SJSA1 (cell line): ENCODE measurements around the gene BATF. TPM values are rescaled to one million over a fixed set of nuclear protein-coding genes. Genes with fewer than 3 reads are reported as not detected.
"Not testable (repeated sequence)": the region's sequence is repeated elsewhere in the genome, so short reads cannot be mapped to it uniquely, and the experiment has no call there.

Experiments used
- DNase-seq, 2 experiments: peaks; one replicate each; pipeline ENCODE4 v3.0.0-alpha.2; 2015 to 2020; ENCODE audit warnings: low spot score in 2 of 2, low read depth in 1 of 2
- H3K27ac ChIP-seq: fragments of 250-450 bp; sonication (Bioruptor Pico); 2 replicates; pipeline ENCODE4 v1.5.1; 2020; ENCODE audit warnings: mild to moderate bottlenecking, moderate library complexity
- H3K27me3 ChIP-seq: fragments of 250-450 bp; sonication (Bioruptor Pico); replicated peaks from 2 replicates; pipeline ENCODE4 v1.5.1; 2020; ENCODE audit warnings: mild to moderate bottlenecking, moderate library complexity
- H3K36me3 ChIP-seq: fragments of 250-450 bp; sonication (Bioruptor Pico); 2 replicates; pipeline ENCODE4 v1.5.1; 2020; ENCODE audit warnings: mild to moderate bottlenecking
- H3K4me1 ChIP-seq: fragments of 250-450 bp; sonication (Bioruptor Pico); replicated peaks from 2 replicates; pipeline ENCODE4 v1.6.1; 2021; ENCODE audit warnings: mild to moderate bottlenecking
- H3K4me3 ChIP-seq: fragments of 250-450 bp; sonication (Bioruptor Pico); 2 replicates; pipeline ENCODE4 v1.5.1; 2020; ENCODE audit warnings: mild to moderate bottlenecking
- H3K9me3 ChIP-seq: fragments of 250-450 bp; sonication (Bioruptor Pico); replicated peaks from 2 replicates; pipeline ENCODE4 v1.5.1; 2020; ENCODE audit warnings: mild to moderate bottlenecking
- total RNA-seq: library from RNA; depleted of rRNA; stranded (reverse); fragments of >200 nt; shearing (Covaris generic); gene quantifications from 2 replicates; pipeline ENCODE4 v1.2.3, GENCODE V29; 2014; rRNA removed

The BATF gene
- not detected in 2 replicates for total RNA-seq

GRCh38 chr14:75522224-75522982 is at the start of gene BATF:
Gene BATF, plus strand, starts transcription at chr14:75522469. Its CDS starts 214 bp downstream, at chr14:75522683.
- Histone ChIP-seq H3K36me3 (no peaks in the 10 kb centered on the region), H3K27me3 (no peaks in the 10 kb centered on the region), H3K4me1 (0 out of 2 replicates have a peak, but pooled peaks cover 4% of the 10 kb centered on the region), H3K27ac (no peak within 1 kb of the TSS), H3K4me3 (no peak within 1 kb of the TSS), H3K9me3 (no peaks in the 10 kb centered on the region)
- DNase-seq = no peak

- H3K27ac ChIP-seq, H3K9me3 ChIP-seq: not testable (repeated sequence)
- H3K36me3 ChIP-seq = peaks cover 40% of the 10 kb centered on the region
Measured at GRCh38 chr14:75474127-75474526, 48.1 kb upstream of the BATF start.

GRCh38 chr14:75476274-75476995 is 45.8 kb upstream of the BATF start:
- peak; percentile 52 to 75 for DNase-seq
- Histone ChIP-seq H3K9me3 (no peaks in the 10 kb centered on the region; the same call in 1 of the 2 replicates), H3K4me3 (no peak overlapping the region), H3K27ac (no peak overlapping the region), H3K4me1 (peaks cover 9% of the 10 kb centered on the region; the same call in 1 of the 2 replicates), H3K36me3 (peaks cover 22% of the 10 kb centered on the region), H3K27me3 (no peaks in the 10 kb centered on the region)

More at GRCh38 chr14:75474127-75474526, 48.1 kb upstream of the BATF start:
- not testable (repeated sequence) for DNase-seq, H3K27me3 ChIP-seq, H3K4me1 ChIP-seq, H3K4me3 ChIP-seq

GRCh38 chr14:75477881-75478280 is 44.4 kb upstream of the BATF start:
- no peak for DNase-seq
- Histone ChIP-seq H3K27ac (no peak overlapping the region), H3K9me3 (no peaks in the 10 kb centered on the region; the same call in 1 of the 2 replicates), H3K4me3 (no peak overlapping the region), H3K36me3 (peaks cover 7% of the 10 kb centered on the region), H3K4me1 (peaks cover 9% of the 10 kb centered on the region; the same call in 1 of the 2 replicates), H3K27me3 (no peaks in the 10 kb centered on the region)

GRCh38 chr14:75479770-75480600 is 42.3 kb upstream of the BATF start:
- Histone ChIP-seq H3K4me3 (no peak overlapping the region), H3K36me3 (no peaks in the 10 kb centered on the region), H3K27me3 (no peaks in the 10 kb centered on the region), H3K27ac (no peak overlapping the region), H3K4me1 (peaks cover 9% of the 10 kb centered on the region; the same call in 1 of the 2 replicates), H3K9me3 (no peaks in the 10 kb centered on the region; the same call in 1 of the 2 replicates)
- no peak for DNase-seq

GRCh38 chr14:75482366-75482765 is 39.9 kb upstream of the BATF start:
- Histone ChIP-seq H3K27me3 (no peaks in the 10 kb centered on the region), H3K9me3 (no peaks in the 10 kb centered on the region; the same call in 1 of the 2 replicates), H3K36me3 (no peaks in the 10 kb centered on the region), H3K4me3 (no peak overlapping the region), H3K4me1 (no peaks in the 10 kb centered on the region), H3K27ac (no peak overlapping the region)
- peak in 1 of 2 experiments; percentile 18 for DNase-seq

- Histone ChIP-seq H3K9me3 (no peaks in the 10 kb centered on the region; the same call in 1 of the 2 replicates), H3K27ac (no peak overlapping the region), H3K4me3 (no peak overlapping the region), H3K27me3 (no peaks in the 10 kb centered on the region), H3K36me3 (no peaks in the 10 kb centered on the region), H3K4me1 (peaks cover 4% of the 10 kb centered on the region; the same call in 1 of the 2 replicates)
- DNase-seq = peak in 1 of 2 experiments; percentile 18
Measured at GRCh38 chr14:75484711-75485429, 37.4 kb upstream of the BATF start.

- no peaks in the 10 kb centered on the region for H3K9me3 ChIP-seq
- no peak overlapping the region for H3K27ac ChIP-seq
- H3K27me3 ChIP-seq = no peaks in the 10 kb centered on the region
- H3K4me3 ChIP-seq = no peak overlapping the region
- DNase-seq = peak in 1 of 2 experiments; percentile 5
- no peaks in the 10 kb centered on the region for H3K36me3 ChIP-seq
- H3K4me1 ChIP-seq = peaks cover 4% of the 10 kb centered on the region; the same call in 1 of the 2 replicates
Measured at GRCh38 chr14:75486318-75486717, 36.0 kb upstream of the BATF start.

- no peak overlapping the region for H3K4me3 ChIP-seq
- no peaks in the 10 kb centered on the region for H3K27me3 ChIP-seq
- no peak overlapping the region for H3K27ac ChIP-seq
- H3K4me1 ChIP-seq = peaks cover 4% of the 10 kb centered on the region; the same call in 1 of the 2 replicates
- H3K36me3 ChIP-seq = no peaks in the 10 kb centered on the region
- no peak for DNase-seq
- H3K9me3 ChIP-seq = no peaks in the 10 kb centered on the region
Measured at GRCh38 chr14:75487155-75487671, 35.1 kb upstream of the BATF start.

GRCh38 chr14:75489480-75489837 is 32.8 kb upstream of the BATF start:
- Histone ChIP-seq H3K4me3 (peak overlapping the region; percentile 25), H3K36me3 (no peaks in the 10 kb centered on the region), H3K27me3 (no peaks in the 10 kb centered on the region), H3K27ac (no peak overlapping the region), H3K9me3 (no peaks in the 10 kb centered on the region), H3K4me1 (peaks cover 4% of the 10 kb centered on the region; the same call in 1 of the 2 replicates)
- peak in 1 of 2 experiments; percentile 11 for DNase-seq

- H3K27ac ChIP-seq = no peak overlapping the region
- H3K9me3 ChIP-seq = no peaks in the 10 kb centered on the region
- no peak overlapping the region for H3K4me3 ChIP-seq
- H3K27me3 ChIP-seq = no peaks in the 10 kb centered on the region
- peak in 1 of 2 experiments; percentile 12 for DNase-seq
- no peaks in the 10 kb centered on the region for H3K36me3 ChIP-seq
- peaks cover 4% of the 10 kb centered on the region; the same call in 1 of the 2 replicates for H3K4me1 ChIP-seq
Measured at GRCh38 chr14:75491376-75491978, 30.8 kb upstream of the BATF start.

- Histone ChIP-seq H3K36me3 (no peaks in the 10 kb centered on the region), H3K27ac (no peak overlapping the region), H3K4me3 (no peak overlapping the region), H3K4me1 (peaks cover 4% of the 10 kb centered on the region; the same call in 1 of the 2 replicates), H3K27me3 (no peaks in the 10 kb centered on the region), H3K9me3 (no peaks in the 10 kb centered on the region)
- peak in 1 of 2 experiments; percentile 22 for DNase-seq
Measured at GRCh38 chr14:75492832-75493591, 29.3 kb upstream of the BATF start.
